Measurements from ENCODE around the gene TRIP13. TPM values are rescaled to one million over a fixed set of nuclear protein-coding genes. Genes with fewer than 3 reads are reported as not detected.
A peak's percentile ranks its signal among the peaks of the same experiment; 100 is the strongest.

TRIP13 gene
- total and polyA plus RNA-seq, 10 of the 15 experiments (the other 5 are each of a cell fraction or from before 2014, with no cell fraction given): 15.1 to 64.9 (median 32.2) TPM

DNA sequence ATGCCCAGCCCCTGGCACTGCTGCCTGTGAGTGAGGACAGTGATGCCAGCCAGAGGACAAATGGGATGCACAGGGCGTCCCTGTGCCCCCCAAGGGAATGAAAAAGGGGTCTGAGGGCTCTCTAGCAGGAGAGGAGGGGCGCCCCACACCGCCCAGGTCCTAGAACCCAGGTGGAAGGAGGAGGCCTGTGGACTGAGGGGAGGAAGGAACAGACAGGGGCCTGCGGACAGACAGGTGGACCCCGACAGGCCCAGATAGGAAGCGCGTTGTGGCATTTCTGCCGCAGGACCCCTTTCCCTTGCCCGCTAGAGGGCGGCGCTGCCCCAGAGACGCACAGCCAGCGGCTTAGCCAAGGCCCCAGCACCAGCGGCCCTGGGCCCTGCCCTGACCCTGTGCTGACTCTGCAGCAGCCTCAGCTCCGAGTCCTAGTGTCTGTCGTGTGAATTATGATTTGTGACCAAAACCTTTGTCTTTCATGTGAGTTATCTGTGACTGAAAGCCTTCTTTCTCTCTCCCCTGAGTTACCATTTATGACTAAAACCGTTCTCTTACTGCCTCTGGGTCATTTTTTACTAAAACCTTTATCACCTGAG, 30.7 kb downstream of the TRIP13 start (continued):
- TF ChIP-seq, protein P1, sequence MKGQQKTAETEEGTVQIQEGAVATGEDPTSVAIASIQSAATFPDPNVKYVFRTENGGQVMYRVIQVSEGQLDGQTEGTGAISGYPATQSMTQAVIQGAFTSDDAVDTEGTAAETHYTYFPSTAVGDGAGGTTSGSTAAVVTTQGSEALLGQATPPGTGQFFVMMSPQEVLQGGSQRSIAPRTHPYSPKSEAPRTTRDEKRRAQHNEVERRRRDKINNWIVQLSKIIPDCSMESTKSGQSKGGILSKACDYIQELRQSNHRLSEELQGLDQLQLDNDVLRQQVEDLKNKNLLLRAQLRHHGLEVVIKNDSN (IDR thresholded peaks at IDR 0.05; ENCODE audit: borderline replicate concordance, extremely low read length, insufficient read depth, low read depth, low read length): no peak
- TF ChIP-seq BMI1 (IDR thresholded peaks at IDR 0.05; ENCODE audit: borderline replicate concordance) (no peak), CHD1 (IDR thresholded peaks at IDR 0.05; ENCODE audit: low read depth, low read length) (no peak), CHD4 (IDR thresholded peaks at IDR 0.05) (no peak)
- TF ChIP-seq, protein P2, sequence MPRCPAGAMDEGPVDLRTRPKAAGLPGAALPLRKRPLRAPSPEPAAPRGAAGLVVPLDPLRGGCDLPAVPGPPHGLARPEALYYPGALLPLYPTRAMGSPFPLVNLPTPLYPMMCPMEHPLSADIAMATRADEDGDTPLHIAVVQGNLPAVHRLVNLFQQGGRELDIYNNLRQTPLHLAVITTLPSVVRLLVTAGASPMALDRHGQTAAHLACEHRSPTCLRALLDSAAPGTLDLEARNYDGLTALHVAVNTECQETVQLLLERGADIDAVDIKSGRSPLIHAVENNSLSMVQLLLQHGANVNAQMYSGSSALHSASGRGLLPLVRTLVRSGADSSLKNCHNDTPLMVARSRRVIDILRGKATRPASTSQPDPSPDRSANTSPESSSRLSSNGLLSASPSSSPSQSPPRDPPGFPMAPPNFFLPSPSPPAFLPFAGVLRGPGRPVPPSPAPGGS (IDR thresholded peaks at IDR 0.05; ENCODE audit: borderline replicate concordance, insufficient read depth, low read depth, low read length, poor library complexity, severe bottlenecking): peak; percentile 53

DNA sequence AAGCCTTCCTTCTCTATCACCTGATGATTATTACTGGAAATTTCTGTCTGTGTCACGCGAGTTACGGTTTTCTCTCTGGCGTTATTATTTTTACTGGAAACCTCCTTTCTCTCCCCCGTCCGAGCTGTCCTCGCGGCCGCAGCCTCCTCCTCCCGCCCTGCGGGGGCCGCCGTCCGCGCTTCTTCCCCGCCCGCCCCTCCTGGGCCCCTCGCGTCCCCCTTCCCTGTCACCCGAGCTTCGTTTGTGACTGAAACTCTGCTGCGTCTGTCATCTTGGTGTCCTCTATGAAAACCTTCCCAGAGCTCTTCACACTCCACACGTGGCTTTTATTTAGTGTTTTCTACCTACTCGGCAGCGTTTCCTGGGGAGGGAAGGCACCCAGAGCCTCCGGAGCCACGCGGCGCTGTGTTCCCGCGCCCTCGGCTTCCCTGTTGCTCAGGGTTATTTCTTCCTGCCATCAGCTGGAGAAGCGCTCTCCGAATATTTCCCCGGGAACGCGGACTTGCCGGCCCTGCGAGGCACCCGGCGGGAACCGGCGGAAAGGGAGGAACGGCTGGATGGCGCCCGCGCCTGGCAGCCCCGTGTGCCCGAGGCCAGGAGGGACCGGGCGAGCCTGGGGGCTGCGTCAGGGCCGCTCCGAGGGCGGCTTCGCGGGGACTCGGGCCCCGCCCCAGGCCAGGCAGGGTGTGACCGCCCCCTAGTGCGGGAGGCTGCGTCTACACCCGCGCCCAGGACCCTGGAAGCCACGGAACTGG, 33.9 kb downstream of the TRIP13 start:
- H3K4me3 ChIP-seq: no peak overlapping the region
- intact Hi-C loops (cut with micrococcal nuclease; ENCODE audit: unreplicated experiment) (no loop called here), in situ Hi-C loops (cut with MboI) (no loop called here)
- ChIA-PET CTCF (no interaction called here), RAD21 (ENCODE audit: unreplicated experiment) (no interaction called here), POLR2A (no interaction called here), SMC1A (ENCODE audit: uncharacterized antibody, unreplicated experiment) (no interaction called here)
- no peak overlapping the region for H2AFZ ChIP-seq (ENCODE audit: control insufficient read depth, low read depth, low read length)
- peak overlapping the region; percentile 7; the same call in 1 of the 2 replicates for H3K4me2 ChIP-seq (ENCODE audit: control insufficient read depth, insufficient read depth)
- WGBS (ENCODE audit: insufficient coverage, insufficient replicate concordance, low lambda C conversion rate, missing lambda C conversion rate): 57% methylated on average over 53 of the region's 65 CpGs
- H3K4me1 ChIP-seq (ENCODE audit: control insufficient read depth, insufficient read depth, low read length): no peaks in the 10 kb centered on the region
- H3K27me3 ChIP-seq (replicated peaks in 1 of 2; ENCODE audit: control insufficient read depth in 2 of 2, insufficient read depth in 2 of 2, low read length in 1 of 2): no peaks in the 10 kb centered on the region
- no peak overlapping the region for H3K9ac ChIP-seq (ENCODE audit: control insufficient read depth, insufficient read depth, low read length)
- no peaks in the 10 kb centered on the region for H3K9me3 ChIP-seq (replicated peaks; ENCODE audit: control insufficient read depth, insufficient read depth, low read length)
- TF ChIP-seq JUND (IDR thresholded peaks at IDR 0.05; ENCODE audit: low read depth, low read length) (no peak), MTA3 (IDR thresholded peaks at IDR 0.05; ENCODE audit: borderline replicate concordance, low read length) (no peak), SUZ12 (IDR thresholded peaks at IDR 0.05; ENCODE audit: unreplicated experiment) (peak; percentile 46), DPF2 (IDR thresholded peaks at IDR 0.05) (no peak)
- TF ChIP-seq, protein P3, sequence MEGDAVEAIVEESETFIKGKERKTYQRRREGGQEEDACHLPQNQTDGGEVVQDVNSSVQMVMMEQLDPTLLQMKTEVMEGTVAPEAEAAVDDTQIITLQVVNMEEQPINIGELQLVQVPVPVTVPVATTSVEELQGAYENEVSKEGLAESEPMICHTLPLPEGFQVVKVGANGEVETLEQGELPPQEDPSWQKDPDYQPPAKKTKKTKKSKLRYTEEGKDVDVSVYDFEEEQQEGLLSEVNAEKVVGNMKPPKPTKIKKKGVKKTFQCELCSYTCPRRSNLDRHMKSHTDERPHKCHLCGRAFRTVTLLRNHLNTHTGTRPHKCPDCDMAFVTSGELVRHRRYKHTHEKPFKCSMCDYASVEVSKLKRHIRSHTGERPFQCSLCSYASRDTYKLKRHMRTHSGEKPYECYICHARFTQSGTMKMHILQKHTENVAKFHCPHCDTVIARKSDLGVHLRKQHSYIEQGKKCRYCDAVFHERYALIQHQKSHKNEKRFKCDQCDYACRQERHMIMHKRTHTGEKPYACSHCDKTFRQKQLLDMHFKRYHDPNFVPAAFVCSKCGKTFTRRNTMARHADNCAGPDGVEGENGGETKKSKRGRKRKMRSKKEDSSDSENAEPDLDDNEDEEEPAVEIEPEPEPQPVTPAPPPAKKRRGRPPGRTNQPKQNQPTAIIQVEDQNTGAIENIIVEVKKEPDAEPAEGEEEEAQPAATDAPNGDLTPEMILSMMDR (IDR thresholded peaks at IDR 0.05 in 2 of 3, conservative IDR thresholded peaks at IDR 0.05 in 1 of 3; ENCODE audit: control insufficient read depth in 2 of 3, extremely low read depth in 1 of 3, insufficient read depth in 1 of 3, low read depth in 3 of 3, low read length in 3 of 3): peak in 2 of 3 experiments; percentile 8 to 21; a peak in 1 of 6 replicates
- TF ChIP-seq, protein P4, sequence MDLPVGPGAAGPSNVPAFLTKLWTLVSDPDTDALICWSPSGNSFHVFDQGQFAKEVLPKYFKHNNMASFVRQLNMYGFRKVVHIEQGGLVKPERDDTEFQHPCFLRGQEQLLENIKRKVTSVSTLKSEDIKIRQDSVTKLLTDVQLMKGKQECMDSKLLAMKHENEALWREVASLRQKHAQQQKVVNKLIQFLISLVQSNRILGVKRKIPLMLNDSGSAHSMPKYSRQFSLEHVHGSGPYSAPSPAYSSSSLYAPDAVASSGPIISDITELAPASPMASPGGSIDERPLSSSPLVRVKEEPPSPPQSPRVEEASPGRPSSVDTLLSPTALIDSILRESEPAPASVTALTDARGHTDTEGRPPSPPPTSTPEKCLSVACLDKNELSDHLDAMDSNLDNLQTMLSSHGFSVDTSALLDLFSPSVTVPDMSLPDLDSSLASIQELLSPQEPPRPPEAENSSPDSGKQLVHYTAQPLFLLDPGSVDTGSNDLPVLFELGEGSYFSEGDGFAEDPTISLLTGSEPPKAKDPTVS (IDR thresholded peaks at IDR 0.05; ENCODE audit: low read depth, low read length): no peak
- TF ChIP-seq, protein P5, sequence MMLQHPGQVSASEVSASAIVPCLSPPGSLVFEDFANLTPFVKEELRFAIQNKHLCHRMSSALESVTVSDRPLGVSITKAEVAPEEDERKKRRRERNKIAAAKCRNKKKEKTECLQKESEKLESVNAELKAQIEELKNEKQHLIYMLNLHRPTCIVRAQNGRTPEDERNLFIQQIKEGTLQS (IDR thresholded peaks at IDR 0.05; ENCODE audit: borderline replicate concordance, extremely low read depth, low read depth, low read length): no peak
- no peaks in the 10 kb centered on the region for H3K36me3 ChIP-seq (ENCODE audit: control insufficient read depth in 2 of 2, insufficient read depth in 2 of 2, low read length in 1 of 2)
- no peak overlapping the region for H3K27ac ChIP-seq (ENCODE audit: control insufficient read depth, insufficient read depth)
- no TSS peak for BruUV-seq (replicated peaks)
- ATAC-seq (no peak), FAIRE-seq (no peak), DNase-seq (ENCODE audit: low read depth, low spot score) (no peak)
- H4K20me1 ChIP-seq (ENCODE audit: control insufficient read depth, insufficient read depth): no peaks in the 10 kb centered on the region
- H3K79me2 ChIP-seq (ENCODE audit: control insufficient read depth, insufficient read depth, low read length): no peaks in the 10 kb centered on the region

Data from GM12878 (cell line).